H9 (cell line): ENCODE results near the gene MAP7. TPM values are rescaled to one million over a fixed set of nuclear protein-coding genes. Genes with fewer than 3 reads are reported as not detected.
"Not testable (repeated sequence)": the region's sequence is repeated elsewhere in the genome, so short reads cannot be mapped to it uniquely, and the experiment has no call there.

Source experiments
- DNase-seq: peaks from one replicate; pipeline ENCODE4 v3.0.0-alpha.2; 2017
- H2AFZ ChIP-seq: one replicate; pipeline ENCODE4 v1.6.1; 2013; ENCODE audit warnings: mild to moderate bottlenecking, low read length, control low read depth, moderate library complexity
- H2AK5ac ChIP-seq: 2 replicates; pipeline ENCODE4 v1.6.1; 2013; ENCODE audit warnings: low read length, control low read depth, mixed read lengths; ENCODE audit not compliant: insufficient read length
- H2BK120ac ChIP-seq: one replicate; pipeline ENCODE4 v1.6.1; 2013; ENCODE audit warnings: low read depth, mild to moderate bottlenecking, low read length, control low read depth, inconsistent platforms; ENCODE audit not compliant: poor library complexity, severe bottlenecking
- H2BK12ac ChIP-seq: 2 replicates; pipeline ENCODE4 v1.6.1; 2013; ENCODE audit warnings: low read length, control low read depth, mixed read lengths, low read depth; ENCODE audit not compliant: insufficient read length
- H2BK15ac ChIP-seq: 2 replicates; pipeline ENCODE4 v1.6.1; 2013; ENCODE audit warnings: low read depth, low read length, control low read depth
- H2BK20ac ChIP-seq: one replicate; pipeline ENCODE4 v1.6.1; 2013; ENCODE audit warnings: low read depth, mild to moderate bottlenecking, low read length, control low read depth, inconsistent platforms; ENCODE audit not compliant: poor library complexity, severe bottlenecking
- H2BK5ac ChIP-seq: 2 replicates; pipeline ENCODE4 v1.6.1; 2013; ENCODE audit warnings: low read length, control low read depth, mixed read lengths; ENCODE audit not compliant: insufficient read length
- H3K14ac ChIP-seq: 2 replicates; pipeline ENCODE4 v1.6.1; 2013; ENCODE audit warnings: low read length, control low read depth; ENCODE audit not compliant: insufficient read depth
- H3K18ac ChIP-seq: 2 replicates; pipeline ENCODE4 v1.6.1; 2013; ENCODE audit warnings: low read depth, mild to moderate bottlenecking, mixed read lengths, low read length, control low read depth; ENCODE audit not compliant: insufficient read length
- H3K23ac ChIP-seq: 2 replicates; pipeline ENCODE4 v1.6.1; 2013; ENCODE audit warnings: low read length, control low read depth, mixed read lengths, low read depth; ENCODE audit not compliant: insufficient read length
- H3K23me2 ChIP-seq: 2 replicates; pipeline ENCODE4 v1.6.1; 2013; ENCODE audit warnings: low read depth, mild to moderate bottlenecking, mixed read lengths, low read length, control low read depth; ENCODE audit not compliant: insufficient read length, poor library complexity, severe bottlenecking
- H3K27ac ChIP-seq: 2 replicates; pipeline ENCODE4 v1.5.1; 2013; ENCODE audit warnings: low read length, control low read depth, mixed read lengths, low read depth; ENCODE audit not compliant: insufficient read length
- H3K27me3 ChIP-seq: 2 replicates; pipeline ENCODE4 v1.6.1; 2013; ENCODE audit warnings: low read length, control low read depth, inconsistent platforms; ENCODE audit not compliant: insufficient read depth
- H3K4ac ChIP-seq: 2 replicates; pipeline ENCODE4 v1.6.1; 2013; ENCODE audit warnings: low read depth, mild to moderate bottlenecking, control low read depth, inconsistent platforms, low read length, moderate library complexity
- H3K4me1 ChIP-seq: 2 replicates; pipeline ENCODE4 v1.6.1; 2013; ENCODE audit warnings: low read length, control low read depth, inconsistent platforms; ENCODE audit not compliant: insufficient read depth
- H3K4me2 ChIP-seq: 2 replicates; pipeline ENCODE4 v1.6.1; 2013; ENCODE audit warnings: low read length, control low read depth, mixed read lengths; ENCODE audit not compliant: insufficient read length, insufficient read depth
- H3K56ac ChIP-seq: 2 replicates; pipeline ENCODE4 v1.6.1; 2013; ENCODE audit warnings: low read depth, mild to moderate bottlenecking, mixed read lengths, low read length, control low read depth; ENCODE audit not compliant: insufficient read length
- H3K79me1 ChIP-seq: 2 replicates; pipeline ENCODE4 v1.6.1; 2013; ENCODE audit warnings: low read depth, mild to moderate bottlenecking, moderate library complexity, low read length, control low read depth, inconsistent platforms; ENCODE audit not compliant: insufficient read depth, poor library complexity, severe bottlenecking
- H3K79me2 ChIP-seq: 2 replicates; pipeline ENCODE4 v1.6.1; 2013; ENCODE audit warnings: low read length, control low read depth, inconsistent platforms; ENCODE audit not compliant: insufficient read depth
- H3K9ac ChIP-seq: 2 replicates; pipeline ENCODE4 v1.6.1; 2013; ENCODE audit warnings: low read length, control low read depth, mixed read lengths; ENCODE audit not compliant: insufficient read length; ENCODE audit errors: extremely low read depth
- H3K9me3 ChIP-seq: one replicate; pipeline ENCODE4 v1.6.1; 2013; ENCODE audit warnings: low read depth, low read length, inconsistent platforms; ENCODE audit not compliant: control insufficient read depth
- H3T11ph ChIP-seq: one replicate; pipeline ENCODE4 v1.6.1; 2013; ENCODE audit warnings: mild to moderate bottlenecking, low read length, control low read depth, inconsistent platforms
- H4K20me1 ChIP-seq: one replicate; pipeline ENCODE4 v1.6.1; 2013; ENCODE audit not compliant: control insufficient read depth, insufficient read length, insufficient read depth
- H4K5ac ChIP-seq: 2 replicates; pipeline ENCODE4 v1.6.1; 2013; ENCODE audit warnings: low read depth, mild to moderate bottlenecking, mixed read lengths, low read length, control low read depth; ENCODE audit not compliant: insufficient read length
- H4K8ac ChIP-seq: replicated peaks from 2 replicates; pipeline ENCODE4 v1.6.1; 2013; ENCODE audit warnings: low read length, control low read depth, mixed read lengths, low read depth; ENCODE audit not compliant: insufficient read length
- H4K91ac ChIP-seq: 2 replicates; pipeline ENCODE4 v1.6.1; 2013; ENCODE audit warnings: low read depth, mild to moderate bottlenecking, moderate library complexity, mixed read lengths, low read length, control low read depth; ENCODE audit not compliant: insufficient read length
- H3K27ac Mint-ChIP-seq, 3 experiments: 2 replicates in 2 of 3; 3 replicates in 1 of 3; pipeline ENCODE4 v1.8.0; 2020 to 2021; ENCODE audit warnings: mixed read lengths in 3 of 3, mild to moderate bottlenecking in 1 of 3, moderate library complexity in 1 of 3
- H3K27me3 Mint-ChIP-seq: 2 replicates; pipeline ENCODE4 v1.8.0; 2021; ENCODE audit warnings: low read depth, mild to moderate bottlenecking, moderate library complexity, mixed read lengths
- H3K36me3 Mint-ChIP-seq, 3 experiments: 2 replicates in 2 of 3; 3 replicates in 1 of 3; pipeline ENCODE4 v1.8.0; 2020 to 2021; ENCODE audit warnings: low read depth in 3 of 3, mixed read lengths in 3 of 3; ENCODE audit not compliant: insufficient read depth in 1 of 3
- H3K4me1 Mint-ChIP-seq, 2 experiments: 2 replicates each; pipeline ENCODE4 v1.8.0; 2020; ENCODE audit warnings: mixed read lengths in 2 of 2
- H3K4me3 Mint-ChIP-seq, 2 experiments: 2 replicates in 1 of 2; 3 replicates in 1 of 2; pipeline ENCODE4 v1.8.0; 2020 to 2021; ENCODE audit warnings: mild to moderate bottlenecking in 2 of 2, mixed read lengths in 2 of 2, moderate library complexity in 1 of 2
- H3K9me3 Mint-ChIP-seq, 2 experiments: 2 replicates in 1 of 2; 3 replicates in 1 of 2; pipeline ENCODE4 v1.8.0; 2020; ENCODE audit warnings: mild to moderate bottlenecking in 2 of 2, mixed read lengths in 2 of 2, moderate library complexity in 1 of 2
- CTCF ChIP-seq: fragments of 200-600 bp; sonication (generic); conservative IDR thresholded peaks from 3 replicates; pipeline ENCODE4 v1.8.0; 2021; ENCODE audit warnings: antibody characterized with exemption, mild to moderate bottlenecking
- WGBS: extraction: QIAGEN DNeasy Blood & Tissue Kit; methylation state at CpG from one replicate; pipeline ENCODE4 v1.1.7; 2013; ENCODE audit warnings: missing lambda C conversion rate, low lambda C conversion rate, mixed read lengths; ENCODE audit not compliant: insufficient read length; ENCODE audit errors: extremely low coverage; 5-methylcytosine and 5-hydroxymethylcytosine counted together
- total RNA-seq: library from RNA; stranded (reverse); gene quantifications from 2 replicates; pipeline ENCODE4 v1.2.1, GENCODE V29; 2021

The MAP7 gene
- total RNA-seq, 1 experiment from 2014 or later: 51.1 TPM

- H3K4ac ChIP-seq: no peak overlapping the region; the same call in 1 of the 2 replicates
- no peak overlapping the region for H4K5ac ChIP-seq
- H4K91ac ChIP-seq: no peak overlapping the region
- H3K9me3 ChIP-seq: no peaks in the 10 kb centered on the region
- no peaks in the 10 kb centered on the region for H3K79me1 ChIP-seq
- H3K27ac ChIP-seq: no peak overlapping the region
- no peak overlapping the region for H2BK12ac ChIP-seq
- no peaks in the 10 kb centered on the region for H3K27me3 ChIP-seq
- no peak overlapping the region for H2AFZ ChIP-seq
- H3K23ac ChIP-seq: no peak overlapping the region
- H3K9ac ChIP-seq: no peak overlapping the region
- peaks cover 6% of the 10 kb centered on the region; the same call in 1 of the 2 replicates for H3K79me2 ChIP-seq
- H3K9me3 Mint-ChIP-seq: no peaks in the 10 kb centered on the region
- no peaks in the 10 kb centered on the region for H3K23me2 ChIP-seq
- H2AK5ac ChIP-seq: no peak overlapping the region
- H4K8ac ChIP-seq: no peak overlapping the region
- no peak overlapping the region for H3K56ac ChIP-seq
- no peak overlapping the region for H2BK120ac ChIP-seq
- H3T11ph ChIP-seq: no peak overlapping the region
- peaks cover 14% of the 10 kb centered on the region; the same call in 1 of the 2 replicates for H3K4me1 ChIP-seq
- H3K36me3 Mint-ChIP-seq: no peaks in the 10 kb centered on the region; a peak in 2 of 7 replicates
- TF ChIP-seq CTCF: no peak
- no peak overlapping the region for H2BK20ac ChIP-seq
- no CpG with 5 or more reads among the region's 3 CpGs for WGBS
- peak overlapping the region; percentile 84 to 91 (median 87); a peak in 5 of 7 replicates for H3K27ac Mint-ChIP-seq
- no peak overlapping the region for H3K4me3 Mint-ChIP-seq
- no peak overlapping the region for H2BK15ac ChIP-seq
- DNase-seq: no peak
- H3K4me1 Mint-ChIP-seq: peaks cover 70 to 73% of the 10 kb centered on the region in 2 experiments
- no peaks in the 10 kb centered on the region for H3K27me3 Mint-ChIP-seq
- H3K14ac ChIP-seq: no peak overlapping the region
- H2BK5ac ChIP-seq: no peak overlapping the region
- H4K20me1 ChIP-seq: no peaks in the 10 kb centered on the region
- H3K4me2 ChIP-seq: no peak overlapping the region
- H3K18ac ChIP-seq: no peak overlapping the region
Observed at GRCh38 chr6:136499370-136499769, 50.9 kb downstream of the MAP7 start.

GRCh38 chr6:136496449-136496848 is 53.8 kb downstream of the MAP7 start:
- not testable (repeated sequence) for H3K79me2 ChIP-seq, H3K4ac ChIP-seq, H2BK120ac ChIP-seq, H3K4me1 ChIP-seq, H4K91ac ChIP-seq, H3K9ac ChIP-seq, H3K27me3 ChIP-seq, H4K8ac ChIP-seq, H3K9me3 Mint-ChIP-seq, H3K23ac ChIP-seq, H3K23me2 ChIP-seq, H3K4me3 Mint-ChIP-seq, H3K18ac ChIP-seq, H3K9me3 ChIP-seq, H3K56ac ChIP-seq, H2BK15ac ChIP-seq, H2BK5ac ChIP-seq, H2BK12ac ChIP-seq, H2BK20ac ChIP-seq, H3T11ph ChIP-seq, H3K36me3 Mint-ChIP-seq, H3K27me3 Mint-ChIP-seq, H3K4me2 ChIP-seq, H4K5ac ChIP-seq, H2AK5ac ChIP-seq, H3K27ac ChIP-seq, H3K79me1 ChIP-seq, H4K20me1 ChIP-seq, DNase-seq, H2AFZ ChIP-seq, H3K14ac ChIP-seq
- no CpG with 5 or more reads among the region's 2 CpGs for WGBS
- Mint-ChIP-seq H3K27ac (0 out of 7 replicates have a peak overlapping the region, but pooled peaks of 1 of the 3 experiments have one; percentile 36), H3K4me1 (peaks cover 57 to 68% of the 10 kb centered on the region in 2 experiments)
